ENCODE results near the gene TCOF1.

TCOF1 gene

DNA sequence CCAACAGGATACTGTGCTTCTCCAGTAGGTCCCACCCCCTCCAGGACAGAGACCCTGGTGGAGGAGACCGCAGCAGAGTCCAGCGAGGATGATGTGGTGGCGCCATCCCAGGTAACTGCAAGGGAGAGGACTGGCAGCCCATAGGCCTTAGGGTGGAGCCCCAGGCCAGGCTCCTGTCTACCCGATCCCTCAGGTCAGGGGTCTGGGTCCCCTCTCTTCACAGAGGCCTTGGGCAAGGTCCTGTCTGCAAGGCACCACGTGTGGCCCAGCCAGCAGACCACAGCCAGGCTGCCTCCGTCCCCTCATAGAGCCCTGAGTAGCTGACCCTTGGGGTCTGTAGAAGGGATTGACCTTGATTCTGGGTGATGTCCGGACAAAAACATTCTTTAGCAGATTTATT lies 35.2 kb downstream of the TCOF1 start:
- no peak for DNase-seq (ENCODE audit: low read depth)

DNA sequence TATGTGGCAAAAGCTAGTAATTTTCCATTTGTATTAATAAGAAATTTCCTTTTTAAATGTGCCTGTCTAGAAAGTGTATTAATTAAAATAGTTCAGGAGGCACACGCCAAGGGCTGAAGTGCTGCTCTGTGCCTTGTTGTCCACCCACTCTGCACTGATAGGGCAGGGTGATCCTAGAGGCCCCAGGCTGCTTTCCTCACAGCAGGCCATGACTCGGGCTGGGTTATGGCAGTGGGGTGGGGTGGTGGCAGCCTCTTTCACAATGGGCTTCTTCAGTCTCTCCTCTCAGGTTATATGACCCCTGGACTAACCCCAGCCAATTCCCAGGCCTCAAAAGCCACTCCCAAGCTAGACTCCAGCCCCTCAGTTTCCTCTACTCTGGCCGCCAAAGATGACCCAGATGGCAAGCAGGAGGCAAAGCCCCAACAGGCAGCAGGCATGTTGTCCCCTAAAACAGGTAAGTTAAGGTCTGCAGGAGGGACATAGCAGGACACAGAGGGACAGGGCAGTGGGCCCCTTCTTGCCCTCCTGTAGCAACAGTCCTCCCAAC lies 35.7 kb downstream of the TCOF1 start:
- no peak for DNase-seq (ENCODE audit: low read depth)

DNA sequence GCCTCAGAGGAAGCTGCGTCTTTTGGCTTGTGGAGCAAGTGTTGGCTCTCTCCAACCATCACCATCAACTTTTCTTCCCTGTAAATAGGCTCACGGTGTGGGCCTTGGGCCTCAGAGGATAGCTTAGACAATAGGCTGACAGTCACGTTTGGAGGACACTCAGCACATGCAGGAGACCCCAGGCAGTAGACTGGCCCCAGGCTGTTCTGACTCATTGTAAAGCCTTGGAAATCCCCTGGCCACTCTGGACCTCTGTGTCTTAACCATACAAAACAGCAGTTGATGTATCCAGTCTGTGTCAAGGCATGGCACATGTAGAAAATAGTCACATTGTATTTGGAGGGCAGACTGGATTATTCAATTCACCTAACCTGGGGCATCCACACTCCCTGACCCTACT lies 36.6 kb downstream of the TCOF1 start:
- no peak for DNase-seq (ENCODE audit: low read depth)

DNA sequence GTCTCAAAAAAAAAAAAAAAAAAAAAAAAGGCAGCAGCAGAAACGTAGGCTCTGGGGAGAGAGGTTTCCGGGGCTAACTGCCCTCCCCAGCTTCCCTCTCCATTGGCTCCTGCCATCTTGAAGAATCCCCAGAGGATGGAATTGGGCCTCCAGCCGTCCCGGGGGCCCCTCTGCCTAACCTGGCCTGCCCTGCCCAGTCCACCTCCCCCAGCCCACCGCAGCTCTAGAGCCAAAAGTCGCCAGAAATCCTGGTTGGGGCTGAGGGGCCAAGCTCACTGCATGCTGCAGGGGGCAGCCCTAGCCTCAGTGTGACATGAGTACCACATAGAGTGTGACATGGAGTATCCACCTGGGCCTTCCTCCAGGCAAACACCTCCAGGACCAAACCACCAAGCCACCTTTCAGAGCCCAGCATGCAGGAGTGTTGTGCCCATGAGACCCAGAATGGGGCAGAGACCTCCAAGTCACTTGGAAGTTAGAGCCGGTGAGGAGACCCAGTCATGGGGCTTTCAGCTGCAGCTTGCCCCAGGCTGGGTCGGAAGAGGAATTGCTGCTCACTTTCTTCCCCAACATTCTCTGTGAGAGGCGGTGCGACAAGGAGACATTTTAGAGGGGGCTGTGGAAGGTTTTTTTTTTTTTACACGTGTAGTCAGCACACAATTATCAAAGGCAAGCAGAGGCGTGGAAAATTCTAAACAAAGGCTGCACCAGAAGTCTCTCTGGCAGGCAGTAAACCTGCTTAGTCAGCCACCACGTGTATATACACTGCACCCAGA lies 37.6 kb downstream of the TCOF1 start:
- no peak for DNase-seq (ENCODE audit: low read depth)

DNA sequence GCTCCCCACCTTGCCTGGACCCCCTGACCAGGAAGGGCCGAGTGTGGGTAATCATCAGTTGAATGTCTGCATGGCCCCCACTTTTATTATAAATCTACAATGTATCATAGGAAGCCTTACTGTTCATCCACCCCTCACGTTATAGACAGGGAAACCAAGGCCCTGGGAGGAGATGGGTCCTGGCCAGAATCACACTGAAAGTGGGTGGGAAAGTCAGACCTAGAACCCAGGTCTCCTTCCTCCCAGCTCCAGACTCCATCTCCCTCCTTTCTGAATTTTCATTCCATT lies 38.1 kb downstream of the TCOF1 start:
- DNase-seq (ENCODE audit: low read depth): no peak

DNA sequence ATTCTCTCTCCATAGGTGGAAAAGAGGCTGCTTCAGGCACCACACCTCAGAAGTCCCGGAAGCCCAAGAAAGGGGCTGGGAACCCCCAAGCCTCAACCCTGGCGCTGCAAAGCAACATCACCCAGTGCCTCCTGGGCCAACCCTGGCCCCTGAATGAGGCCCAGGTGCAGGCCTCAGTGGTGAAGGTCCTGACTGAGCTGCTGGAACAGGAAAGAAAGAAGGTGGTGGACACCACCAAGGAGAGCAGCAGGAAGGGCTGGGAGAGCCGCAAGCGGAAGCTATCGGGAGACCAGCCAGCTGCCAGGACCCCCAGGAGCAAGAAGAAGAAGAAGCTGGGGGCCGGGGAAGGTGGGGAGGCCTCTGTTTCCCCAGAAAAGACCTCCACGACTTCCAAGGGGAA lies 38.8 kb downstream of the TCOF1 start:
- DNase-seq (ENCODE audit: low read depth): no peak

DNA sequence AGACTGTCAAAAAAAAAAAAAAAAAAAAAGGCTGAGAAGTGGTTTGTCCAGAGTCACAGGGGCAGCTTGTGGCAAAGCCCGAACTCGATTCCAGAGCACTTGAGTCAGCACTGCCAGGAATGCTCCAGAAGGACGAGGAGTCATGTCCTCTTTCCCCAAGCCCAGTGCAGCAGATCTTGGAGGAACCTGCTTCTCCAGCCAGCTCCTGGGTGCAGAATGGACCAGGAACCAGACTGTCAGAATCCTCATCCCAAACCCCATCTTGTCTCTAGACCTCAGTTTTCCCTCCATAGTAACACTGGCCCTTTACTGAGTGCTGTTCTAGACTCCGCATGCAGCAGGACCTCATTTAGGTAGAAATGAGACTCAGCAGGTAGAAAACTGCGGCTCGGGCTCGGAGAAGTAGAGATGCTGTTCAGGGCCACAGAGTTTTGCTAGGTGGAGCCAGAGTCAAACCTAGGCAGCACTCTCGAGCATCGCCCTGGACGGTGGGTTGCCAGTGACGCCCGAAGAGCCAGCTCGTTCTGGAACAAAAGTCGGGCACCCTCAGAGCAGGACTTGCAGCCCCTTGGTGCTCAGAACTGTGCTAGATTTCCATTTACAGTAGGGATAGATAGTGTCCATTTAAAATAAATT lies 39.8 kb downstream of the TCOF1 start:
- no peak for DNase-seq (ENCODE audit: low read depth)

DNA sequence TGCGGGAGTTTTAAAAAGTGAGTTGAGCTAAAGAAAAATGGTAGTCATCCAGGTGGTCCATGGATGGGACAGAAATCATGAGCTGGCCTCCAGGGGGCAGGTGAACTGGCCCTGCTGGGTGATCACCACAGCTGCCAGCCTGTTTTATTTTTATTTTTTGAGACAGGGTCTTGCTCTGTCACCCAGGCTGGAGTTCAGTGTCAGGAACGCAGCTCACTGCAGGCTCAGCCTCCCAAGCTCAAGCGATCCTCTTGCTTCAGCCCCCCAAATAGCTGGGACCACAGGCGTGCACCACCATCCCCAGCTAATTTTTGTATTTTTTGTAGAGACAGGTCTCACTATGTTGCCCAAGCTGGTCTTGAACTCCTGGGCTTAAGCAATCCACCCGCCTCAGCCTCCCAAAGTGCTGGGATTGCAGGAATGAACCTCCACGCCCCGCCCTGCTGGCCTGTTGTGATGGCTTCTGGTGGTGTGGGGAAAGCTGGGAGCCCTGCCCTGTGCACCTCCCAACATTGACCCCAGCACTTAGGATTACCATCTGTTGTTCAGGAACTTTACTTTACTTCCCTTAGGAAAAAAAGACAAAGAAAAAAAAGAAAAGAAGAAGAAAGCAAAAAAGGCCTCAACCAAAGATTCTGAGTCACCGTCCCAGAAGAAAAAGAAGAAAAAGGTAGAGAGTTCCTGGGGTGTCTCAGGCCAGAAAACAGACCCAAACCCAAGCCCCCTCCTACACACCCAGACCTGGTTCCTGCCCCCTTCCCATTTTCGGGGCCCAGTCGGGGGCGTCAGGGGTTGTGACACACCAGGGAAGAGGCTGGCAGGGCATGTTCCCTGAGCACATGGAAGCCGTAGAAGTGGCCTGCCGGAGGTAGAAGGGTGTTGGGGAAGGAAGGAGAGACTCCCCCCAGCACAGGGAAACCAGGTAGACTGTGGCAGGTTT lies 40.6 kb downstream of the TCOF1 start:
- no peak for DNase-seq (ENCODE audit: low read depth)

DNA sequence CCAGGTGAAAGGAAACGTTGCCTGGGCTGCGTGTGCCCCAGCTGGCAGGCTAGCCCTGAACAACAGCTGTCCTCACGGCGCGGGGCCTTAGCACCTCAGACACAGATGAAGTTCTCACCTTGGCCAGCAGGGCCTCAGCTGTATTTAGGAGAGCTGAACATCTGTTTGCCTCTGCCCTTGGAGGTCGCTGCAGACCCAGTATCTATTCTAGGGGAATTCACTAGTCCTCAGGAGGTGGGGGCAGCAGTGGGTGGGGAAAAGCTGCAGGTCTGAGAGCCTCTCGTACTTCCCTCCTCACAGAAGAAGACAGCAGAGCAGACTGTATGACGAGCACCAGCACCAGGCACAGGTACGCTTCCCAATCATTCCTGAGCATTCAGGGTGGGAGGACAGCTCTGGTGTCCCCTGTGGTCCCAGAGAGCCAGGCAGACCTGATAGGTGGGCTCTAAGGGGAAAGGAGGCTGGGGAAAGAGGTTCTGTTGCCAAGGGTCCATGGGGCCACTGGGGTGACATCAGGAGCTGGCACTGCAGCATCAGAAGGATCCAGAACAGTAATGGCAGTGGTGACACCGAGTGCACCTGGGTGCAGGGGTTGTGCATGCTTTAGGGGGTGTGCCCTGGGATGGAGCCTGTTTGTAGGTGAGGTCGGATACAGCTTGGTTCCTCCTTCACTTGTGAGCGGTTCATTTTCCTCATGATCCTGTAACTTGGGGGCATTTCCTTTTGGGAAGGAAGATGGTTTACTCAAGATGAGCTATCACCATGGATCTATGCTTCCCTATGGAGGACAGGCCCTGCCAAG lies 41.4 kb downstream of the TCOF1 start:
- DNase-seq (ENCODE audit: low read depth): no peak

DNA sequence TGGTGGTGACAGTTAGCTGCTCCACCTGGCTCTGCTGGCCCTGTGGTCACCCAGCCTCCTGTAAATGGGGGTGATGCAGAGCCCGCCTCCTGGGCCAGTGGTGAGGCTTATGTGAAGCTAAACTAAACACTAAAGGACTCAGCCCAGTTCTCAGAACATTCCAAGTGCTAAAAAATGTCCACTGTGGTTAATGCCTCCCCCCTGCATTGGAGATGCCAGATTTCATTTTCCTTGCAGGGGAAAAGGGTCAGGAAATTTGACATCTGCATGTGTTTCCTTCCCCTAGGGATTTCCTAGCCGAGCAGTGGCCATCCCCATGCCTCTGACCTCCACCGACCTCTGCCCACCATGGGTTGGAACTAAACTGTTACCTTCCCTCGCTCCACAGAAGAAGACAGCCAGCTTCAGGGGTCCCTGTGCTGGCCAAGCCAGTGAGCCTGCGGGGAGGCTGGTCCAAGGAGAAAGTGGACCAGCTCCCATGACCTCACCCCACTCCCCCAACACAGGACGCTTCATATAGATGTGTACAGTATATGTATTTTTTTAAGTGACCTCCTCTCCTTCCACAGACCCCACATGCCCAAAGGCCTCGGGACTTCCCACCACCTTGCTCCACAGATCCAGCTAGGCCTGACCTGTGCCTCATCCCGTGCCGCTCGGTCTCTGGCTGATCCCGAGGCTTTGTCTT lies 42.2 kb downstream of the TCOF1 start:
- no peak for DNase-seq (ENCODE audit: low read depth)

DNA sequence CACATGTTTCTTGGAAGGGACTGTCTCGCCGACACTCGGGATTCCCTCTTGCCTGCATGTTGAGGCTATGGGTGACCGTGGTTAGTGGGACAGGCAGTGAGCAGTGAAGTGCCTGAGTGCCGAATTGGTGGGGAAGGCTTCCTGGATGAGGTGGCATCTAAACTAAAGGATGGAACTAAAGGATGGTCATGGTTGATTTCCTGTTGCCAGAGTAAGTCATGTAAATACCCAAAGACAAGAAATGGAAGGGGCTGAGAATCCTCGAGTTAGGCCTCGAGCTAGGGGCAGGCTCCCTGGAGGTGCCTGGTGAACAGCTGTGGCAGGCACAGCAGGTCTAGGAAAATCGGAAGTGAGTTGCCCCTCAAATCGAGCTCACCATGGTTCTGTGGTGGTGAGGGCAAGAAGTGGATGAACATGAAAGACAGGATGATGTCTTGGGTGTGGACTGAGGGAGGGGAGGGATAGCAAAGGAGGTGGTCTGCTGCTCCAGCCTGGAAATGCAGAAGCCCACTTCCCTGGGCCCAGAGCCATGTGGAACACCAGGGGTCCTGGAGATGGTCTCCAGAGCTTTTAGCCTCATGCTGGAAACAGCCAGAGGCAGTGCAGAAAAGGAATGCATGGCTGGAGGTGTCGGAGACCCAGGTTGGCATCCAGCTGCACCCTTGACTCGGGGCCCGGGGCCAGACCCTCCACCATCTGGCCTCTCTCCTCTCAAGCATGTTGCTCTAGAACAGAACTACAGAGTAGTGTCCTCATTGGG lies 43.0 kb downstream of the TCOF1 start:
- no peak for DNase-seq (ENCODE audit: low read depth)

DNA sequence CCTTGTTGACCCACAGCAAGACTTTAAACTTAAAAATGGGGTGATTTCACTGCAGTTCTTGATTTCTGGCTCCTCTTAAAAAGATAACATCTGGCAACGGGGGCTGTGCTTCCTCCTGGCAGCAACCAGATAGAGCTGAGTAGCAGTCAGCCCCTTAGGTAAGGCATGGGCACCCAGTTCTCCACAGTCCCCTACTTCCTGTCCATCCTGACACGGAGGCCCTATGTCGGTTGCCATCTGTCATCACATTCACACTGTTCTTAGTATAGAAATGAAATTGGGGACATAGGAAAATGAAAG lies 43.5 kb downstream of the TCOF1 start:
- DNase-seq (ENCODE audit: low read depth): no peak

DNA sequence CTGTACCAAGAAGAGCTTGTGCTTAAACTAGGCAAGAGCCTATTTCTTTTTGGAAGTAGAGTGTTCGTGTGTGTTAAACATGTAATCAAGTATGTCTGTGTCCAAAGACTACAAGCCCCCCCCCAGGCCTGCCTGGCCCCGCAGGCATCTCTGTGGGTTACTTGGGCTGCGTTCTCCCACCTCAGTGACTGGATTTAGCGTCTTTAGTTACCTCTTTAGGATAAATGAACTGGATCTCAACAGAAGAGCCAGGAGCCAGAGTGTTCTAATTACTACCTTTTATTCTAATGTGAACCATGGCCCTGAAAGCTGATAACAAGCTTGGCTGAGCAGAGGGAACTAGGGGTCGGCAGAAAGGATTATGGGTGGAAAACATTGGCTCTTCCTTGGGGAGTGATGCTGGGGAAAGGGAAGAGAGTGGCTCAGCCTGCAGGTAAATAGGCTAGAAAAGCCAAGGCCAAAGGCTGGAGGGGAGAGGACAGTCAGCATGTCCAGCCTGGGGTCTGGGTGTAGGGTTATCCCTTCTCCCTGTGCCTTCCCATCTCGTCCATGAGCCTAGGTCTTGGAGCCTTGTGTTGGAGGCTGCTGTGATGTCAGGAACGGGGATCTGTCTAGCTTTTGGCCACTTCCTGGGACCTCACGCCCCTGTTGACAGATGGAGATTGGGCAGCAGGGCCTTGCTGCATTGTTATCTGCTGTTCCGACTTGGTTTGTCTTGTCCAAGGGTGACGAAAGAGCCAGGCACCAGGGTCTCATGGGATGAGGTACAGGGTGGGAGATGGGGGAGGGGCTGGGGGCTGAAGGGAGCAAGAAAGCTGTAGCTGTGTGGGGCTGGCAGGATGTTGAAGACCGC lies 44.1 kb downstream of the TCOF1 start:
- no peak for DNase-seq (ENCODE audit: low read depth)

DNA sequence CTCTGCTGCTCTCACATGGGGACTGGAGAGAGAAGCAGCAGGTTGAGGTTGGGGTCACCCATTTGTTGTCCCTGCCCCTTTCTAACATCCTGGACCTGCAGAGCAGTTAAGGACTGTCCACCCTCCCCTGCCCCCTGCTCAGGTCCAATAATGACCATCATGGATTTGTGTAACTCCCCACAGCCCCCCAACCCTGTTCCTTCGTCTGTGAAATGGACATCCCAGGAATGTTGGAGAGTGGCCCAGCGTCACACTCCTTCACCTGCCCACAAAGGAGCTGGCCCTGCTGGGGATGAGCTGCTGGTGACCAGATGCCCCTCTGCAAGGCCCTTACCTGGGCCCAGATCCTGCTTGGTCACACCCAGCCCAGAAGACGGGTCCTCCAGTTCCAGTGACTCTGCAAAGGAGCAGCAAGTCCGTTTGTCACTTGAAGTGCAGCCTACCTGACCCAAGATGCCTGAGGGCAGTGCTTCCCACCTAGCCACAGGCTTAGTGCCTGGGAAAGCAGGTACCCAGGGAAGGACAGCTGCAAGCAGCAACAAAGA lies 44.8 kb downstream of the TCOF1 start:
- DNase-seq (ENCODE audit: low read depth): no peak

DNA sequence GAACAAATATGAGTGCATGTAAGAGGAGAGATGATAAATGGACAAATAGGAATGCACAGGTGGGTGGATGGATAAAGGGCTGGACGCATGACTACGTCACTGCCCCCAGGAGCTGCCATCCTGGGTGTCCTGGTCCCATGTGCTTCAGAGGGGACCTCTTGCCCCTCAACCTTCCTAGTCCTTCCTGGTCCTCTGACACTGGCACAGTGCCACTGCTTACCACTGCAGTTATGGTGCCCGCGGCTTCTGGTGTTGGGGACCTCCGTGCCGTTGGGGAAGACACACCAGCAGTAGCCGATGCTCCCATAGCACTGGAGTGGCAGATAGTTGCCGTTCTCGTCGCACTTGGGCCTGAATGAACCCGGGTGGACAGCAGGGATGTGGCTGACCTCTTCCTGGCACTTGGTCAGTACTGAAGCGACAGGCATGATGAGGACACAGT lies 45.4 kb downstream of the TCOF1 start:
- no peak for DNase-seq (ENCODE audit: low read depth)

DNA sequence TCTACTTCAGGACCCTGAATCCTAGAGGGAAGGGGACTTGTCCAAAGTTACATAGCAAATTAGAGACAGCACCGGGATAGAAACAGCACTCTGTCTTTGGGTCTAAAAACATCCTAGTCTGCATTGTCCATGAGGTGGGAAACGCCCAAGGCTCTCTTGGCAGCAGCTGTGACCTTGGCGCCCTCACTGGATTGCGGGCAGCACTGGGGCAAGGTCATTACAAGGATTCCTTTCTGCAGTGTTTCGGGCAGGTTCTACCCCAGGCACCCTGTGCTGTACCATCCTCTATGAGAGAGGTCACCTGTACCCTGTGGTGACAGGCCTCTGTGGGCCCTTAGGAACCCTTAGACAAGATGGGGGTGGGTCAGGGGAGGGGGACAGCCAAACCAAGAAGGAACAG lies 46.6 kb downstream of the TCOF1 start:
- no peak for DNase-seq (ENCODE audit: low read depth)

DNA sequence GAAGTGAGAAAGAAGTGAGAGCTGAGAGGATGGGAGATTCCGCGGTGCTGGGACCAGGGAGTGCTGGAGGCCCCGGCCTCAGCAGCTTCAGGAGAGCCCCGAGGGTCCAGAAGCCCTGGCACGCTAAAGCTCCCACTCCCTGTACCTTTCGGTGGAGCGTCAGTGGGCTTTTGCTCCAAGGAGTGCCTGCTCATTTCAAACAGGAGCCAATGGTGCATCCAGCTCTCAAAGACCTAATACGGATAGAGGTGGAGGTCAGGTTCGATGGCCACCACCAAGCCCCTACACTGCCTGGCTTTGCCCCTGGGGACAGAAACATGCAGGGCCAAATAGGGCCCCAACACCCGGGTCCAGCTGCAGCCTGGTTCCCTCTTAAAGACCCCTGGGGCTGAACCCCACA lies 47.0 kb downstream of the TCOF1 start:
- DNase-seq (ENCODE audit: low read depth): no peak

DNA sequence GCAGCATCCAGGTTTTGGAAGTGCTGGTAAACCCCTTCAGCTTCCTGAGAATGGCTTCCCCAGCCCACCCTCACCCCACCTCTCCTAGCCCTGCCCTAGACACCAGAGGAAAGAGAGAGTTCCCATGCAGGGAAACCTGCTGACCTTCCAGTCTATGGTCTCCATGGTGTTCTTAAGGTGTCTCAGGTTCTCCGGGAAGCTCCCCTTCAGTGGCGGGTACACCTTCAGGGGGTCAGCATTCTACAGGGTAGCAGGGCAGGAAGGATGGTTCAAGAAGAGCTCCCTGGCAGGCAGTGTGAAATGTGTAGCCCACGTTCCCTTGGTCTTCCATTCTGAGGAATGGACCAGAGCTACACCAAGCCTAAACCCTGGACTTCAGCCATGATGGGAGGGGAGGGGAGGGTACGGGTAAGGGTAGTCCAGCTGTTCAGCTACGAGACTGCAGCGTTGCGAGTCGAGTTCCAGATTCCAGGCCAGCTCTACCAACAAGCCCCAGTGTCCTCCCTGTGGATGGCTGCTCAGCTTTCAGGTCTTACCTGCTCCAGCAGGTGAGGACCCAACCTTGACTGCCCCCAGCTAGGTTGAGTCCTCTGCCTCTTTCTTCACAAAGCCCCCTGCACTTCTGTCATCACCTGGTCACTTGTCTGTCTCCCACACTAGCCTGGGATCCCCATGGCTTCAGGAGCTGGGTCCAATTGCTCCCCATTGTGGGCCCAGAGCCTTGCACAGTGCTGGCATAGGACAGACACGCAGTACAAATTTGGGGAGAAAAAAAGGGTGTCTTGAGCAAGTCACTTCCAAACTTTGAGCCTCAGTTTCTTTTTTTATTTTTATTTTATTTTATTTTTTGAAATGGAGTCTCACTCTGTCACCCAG lies 47.7 kb downstream of the TCOF1 start:
- DNase-seq (ENCODE audit: low read depth): no peak
